Gastroesophageal sphincter (tissue), 3 donors: Measurements from ENCODE around the gene CIP2A.
"Not testable (repeated sequence)": the region's sequence is repeated elsewhere in the genome, so short reads cannot be mapped to it uniquely, and the experiment has no call there.

Experiments used
- CTCF ChIP-seq, 4 experiments: fragments of 200-600 bp in 2 of 4; fragments of 450-650 bp in 2 of 4; sonication (generic) in 1 of 4; IDR thresholded peaks; one replicate each; pipeline ENCODE4 v1.5.1; 2017 to 2019; ENCODE audit warnings: antibody characterized with exemption in 4 of 4, mild to moderate bottlenecking in 2 of 4, moderate library complexity in 2 of 4
- EP300 ChIP-seq: sonication (generic); formaldehyde crosslinking; IDR thresholded peaks from one replicate; pipeline ENCODE4 v1.6.1; 2017; ENCODE audit warnings: antibody characterized with exemption, mild to moderate bottlenecking
- POLR2A ChIP-seq, 2 donors: fragments of 450-650 bp; IDR thresholded peaks; one replicate each; pipeline ENCODE4 v1.6.1; 2017; ENCODE audit warnings: antibody characterized with exemption in 2 of 2, mild to moderate bottlenecking in 2 of 2, moderate library complexity in 1 of 2
- POLR2AphosphoS5 ChIP-seq: sonication (generic); formaldehyde crosslinking; IDR thresholded peaks from one replicate; pipeline ENCODE4 v1.6.1; 2017; ENCODE audit warnings: antibody characterized with exemption

GRCh38 chr3:108616090-108616489 lies 26.9 kb upstream of the CIP2A start:
- not testable (repeated sequence) for TF ChIP-seq CTCF (IDR thresholded peaks at IDR 0.05); POLR2A (IDR thresholded peaks at IDR 0.05); EP300; POLR2AphosphoS5
